OCI-LY3 (cell line): ENCODE measurements around the gene SNX18.

Source experiments
- CTCF ChIP-seq: fragments of 200-600, 300-600 bp; sonication (generic); IDR thresholded peaks from 2 replicates; pipeline ENCODE4 v1.5.1; 2014; ENCODE audit warnings: antibody characterized with exemption, low read length, low read depth
- EZH2phosphoT487 ChIP-seq: fragments of 200-600 bp; shearing (Covaris generic); IDR thresholded peaks from 2 replicates; pipeline ENCODE4 v1.6.1; 2018; ENCODE audit warnings: antibody characterized with exemption, mixed run types, low read depth

GRCh38 chr5:54545796-54546195, 28.2 kb downstream of the SNX18 start:
- TF ChIP-seq CTCF (no peak), EZH2phosphoT487 (no peak)
